Vagina (tissue), 2 donors: ENCODE data around the gene BEST3.

ENCODE experiments used
- POLR2AphosphoS5 ChIP-seq, 2 donors: sonication (generic); formaldehyde crosslinking; IDR thresholded peaks; one replicate each; pipeline ENCODE4 v1.9.0; 2017; ENCODE audit warnings: antibody characterized with exemption in 2 of 2, mild to moderate bottlenecking in 2 of 2, low read depth in 1 of 2; ENCODE audit not compliant: insufficient read depth in 1 of 2
- TF ChIP-seq, protein P1 (sequence below), 3 experiments: fragments of 450-650 bp in 2 of 3; fragments of 200-600 bp in 1 of 3; sonication (generic) in 1 of 3; IDR thresholded peaks; one replicate each; pipeline ENCODE4 v1.5.1; 2017 to 2019; ENCODE audit warnings: antibody characterized with exemption in 3 of 3, mild to moderate bottlenecking in 2 of 3, moderate library complexity in 2 of 3

DNA sequence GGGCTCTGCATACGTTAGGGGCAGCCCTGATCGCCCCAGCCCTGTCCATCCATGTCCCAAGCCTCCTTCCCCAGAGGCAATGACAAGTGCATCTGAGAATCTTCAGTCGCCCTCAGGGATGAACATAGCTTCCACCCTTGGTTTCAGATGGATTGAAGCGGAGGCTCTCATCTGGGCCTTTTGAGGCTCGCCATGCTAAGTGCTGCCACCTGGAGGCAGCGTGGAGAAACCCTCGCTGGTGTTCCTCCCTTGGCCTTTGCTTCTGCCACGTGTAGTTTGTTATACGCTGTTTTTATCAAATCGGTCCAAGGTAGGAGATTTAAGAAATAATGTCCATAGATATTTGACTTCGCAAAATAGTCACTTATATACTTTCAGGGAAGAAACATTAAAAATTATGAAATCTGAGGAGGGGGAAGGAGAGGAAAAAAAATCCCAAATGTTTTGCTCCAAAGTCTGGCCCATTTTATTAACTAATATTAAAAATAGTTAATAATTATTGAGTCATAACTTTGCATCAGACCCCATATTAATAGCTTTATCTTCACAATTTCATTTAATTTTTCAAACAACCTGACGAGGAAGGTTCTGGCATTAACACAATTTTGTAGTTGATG is 59.6 kb downstream of the BEST3 start:
- TF ChIP-seq, protein P1, sequence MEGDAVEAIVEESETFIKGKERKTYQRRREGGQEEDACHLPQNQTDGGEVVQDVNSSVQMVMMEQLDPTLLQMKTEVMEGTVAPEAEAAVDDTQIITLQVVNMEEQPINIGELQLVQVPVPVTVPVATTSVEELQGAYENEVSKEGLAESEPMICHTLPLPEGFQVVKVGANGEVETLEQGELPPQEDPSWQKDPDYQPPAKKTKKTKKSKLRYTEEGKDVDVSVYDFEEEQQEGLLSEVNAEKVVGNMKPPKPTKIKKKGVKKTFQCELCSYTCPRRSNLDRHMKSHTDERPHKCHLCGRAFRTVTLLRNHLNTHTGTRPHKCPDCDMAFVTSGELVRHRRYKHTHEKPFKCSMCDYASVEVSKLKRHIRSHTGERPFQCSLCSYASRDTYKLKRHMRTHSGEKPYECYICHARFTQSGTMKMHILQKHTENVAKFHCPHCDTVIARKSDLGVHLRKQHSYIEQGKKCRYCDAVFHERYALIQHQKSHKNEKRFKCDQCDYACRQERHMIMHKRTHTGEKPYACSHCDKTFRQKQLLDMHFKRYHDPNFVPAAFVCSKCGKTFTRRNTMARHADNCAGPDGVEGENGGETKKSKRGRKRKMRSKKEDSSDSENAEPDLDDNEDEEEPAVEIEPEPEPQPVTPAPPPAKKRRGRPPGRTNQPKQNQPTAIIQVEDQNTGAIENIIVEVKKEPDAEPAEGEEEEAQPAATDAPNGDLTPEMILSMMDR (IDR thresholded peaks at IDR 0.05), result peak; percentile 13 to 64 (median 62)
- TF ChIP-seq POLR2AphosphoS5 (IDR thresholded peaks at IDR 0.05; ENCODE audit: insufficient read depth in 1 of 2, low read depth in 1 of 2), result no peak
